Testis (tissue), 2 donors: ENCODE data around the gene ZNF850.

ENCODE experiments used
- CTCF ChIP-seq, 3 experiments: fragments of 450-650 bp in 2 of 3; fragments of 200-600 bp in 1 of 3; sonication (generic) in 1 of 3; IDR thresholded peaks; one replicate each; pipeline ENCODE4 v1.5.1; 2016 to 2019; ENCODE audit warnings: antibody characterized with exemption in 3 of 3, mild to moderate bottlenecking in 2 of 3, moderate library complexity in 1 of 3
- POLR2A ChIP-seq: fragments of 450-650 bp; IDR thresholded peaks from one replicate; pipeline ENCODE4 v1.6.1; 2017; ENCODE audit warnings: antibody characterized with exemption, mild to moderate bottlenecking, moderate library complexity

- no peak for TF ChIP-seq CTCF (IDR thresholded peaks at IDR 0.05)
- no peak for TF ChIP-seq POLR2A
Measured at GRCh38 chr19:36672368-36672767, 100.2 kb downstream of the ZNF850 start.
